Brain microvascular endothelial cell (primary cell): Measurements from ENCODE around the gene NDNF.

Experiments
- DNase-seq: peaks from one replicate; pipeline ENCODE4 v3.0.0-alpha.2; 2020
- H3K27ac ChIP-seq: fragments of 250-450 bp; sonication (Bioruptor Pico); 2 replicates; pipeline ENCODE4 v1.5.1; 2020; ENCODE audit warnings: mild to moderate bottlenecking, moderate library complexity
- H3K27me3 ChIP-seq: fragments of 250-450 bp; sonication (Bioruptor Pico); replicated peaks from 2 replicates; pipeline ENCODE4 v1.5.1; 2020; ENCODE audit warnings: mild to moderate bottlenecking
- H3K36me3 ChIP-seq: fragments of 250-450 bp; sonication (Bioruptor Pico); replicated peaks from 2 replicates; pipeline ENCODE4 v1.5.1; 2020; ENCODE audit warnings: mild to moderate bottlenecking
- H3K4me3 ChIP-seq: 2 replicates; pipeline ENCODE4 v1.5.1; 2011; ENCODE audit warnings: low read depth, mild to moderate bottlenecking, control low read depth, low read length, moderate library complexity
- in situ Hi-C: cut with HindIII; loops from 2 replicates; pipeline ENCODE4 v1.10.0; 2017; ENCODE audit warnings: low sequenced_read_pairs, low pct_ligation_motif_present
- TF ChIP-seq, protein P1 (sequence below): IDR thresholded peaks from 2 replicates; pipeline ENCODE4 v1.5.1; 2011; ENCODE audit warnings: low read depth, mild to moderate bottlenecking, moderate library complexity, low read length, control low read depth, inconsistent platforms; ENCODE audit errors: missing control alignments

NDNF gene

DNA sequence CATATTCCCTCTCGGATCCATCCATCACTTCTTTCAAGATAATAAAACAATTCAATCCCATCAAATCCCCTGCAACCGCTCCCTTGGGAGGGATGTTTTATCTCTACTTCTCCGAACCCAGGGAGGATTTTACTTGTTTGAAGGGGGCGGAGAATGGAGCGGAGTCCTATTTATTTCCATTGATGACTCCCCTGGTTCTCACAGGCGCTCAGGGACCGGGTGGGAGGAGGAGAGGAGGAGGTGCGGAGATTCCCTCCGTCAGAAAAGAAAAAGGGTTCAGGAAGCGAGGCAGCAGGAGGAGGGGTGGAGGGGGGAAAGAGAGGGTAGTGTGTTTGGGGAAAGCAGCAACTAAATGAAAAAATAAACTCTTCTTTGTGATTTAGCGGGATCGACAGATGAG lies 2.1 kb downstream of the NDNF start:
- DNase-seq: no peak
- Histone ChIP-seq H3K27ac (no peak overlapping the region), H3K36me3 (no peaks in the 10 kb centered on the region), H3K27me3 (peaks cover 50% of the 10 kb centered on the region), H3K4me3 (no peak overlapping the region)
- TF ChIP-seq, protein P1, sequence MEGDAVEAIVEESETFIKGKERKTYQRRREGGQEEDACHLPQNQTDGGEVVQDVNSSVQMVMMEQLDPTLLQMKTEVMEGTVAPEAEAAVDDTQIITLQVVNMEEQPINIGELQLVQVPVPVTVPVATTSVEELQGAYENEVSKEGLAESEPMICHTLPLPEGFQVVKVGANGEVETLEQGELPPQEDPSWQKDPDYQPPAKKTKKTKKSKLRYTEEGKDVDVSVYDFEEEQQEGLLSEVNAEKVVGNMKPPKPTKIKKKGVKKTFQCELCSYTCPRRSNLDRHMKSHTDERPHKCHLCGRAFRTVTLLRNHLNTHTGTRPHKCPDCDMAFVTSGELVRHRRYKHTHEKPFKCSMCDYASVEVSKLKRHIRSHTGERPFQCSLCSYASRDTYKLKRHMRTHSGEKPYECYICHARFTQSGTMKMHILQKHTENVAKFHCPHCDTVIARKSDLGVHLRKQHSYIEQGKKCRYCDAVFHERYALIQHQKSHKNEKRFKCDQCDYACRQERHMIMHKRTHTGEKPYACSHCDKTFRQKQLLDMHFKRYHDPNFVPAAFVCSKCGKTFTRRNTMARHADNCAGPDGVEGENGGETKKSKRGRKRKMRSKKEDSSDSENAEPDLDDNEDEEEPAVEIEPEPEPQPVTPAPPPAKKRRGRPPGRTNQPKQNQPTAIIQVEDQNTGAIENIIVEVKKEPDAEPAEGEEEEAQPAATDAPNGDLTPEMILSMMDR: no peak
- in situ Hi-C loops: no loop called here

- TF ChIP-seq, protein P1: no peak
- Histone ChIP-seq H3K4me3 (no peak overlapping the region), H3K36me3 (no peaks in the 10 kb centered on the region), H3K27ac (no peak overlapping the region), H3K27me3 (peaks cover 43% of the 10 kb centered on the region)
- DNase-seq: no peak
- in situ Hi-C loops: no loop called here
Observed at GRCh38 chr4:121069430-121069829, 2.9 kb downstream of the NDNF start.

- TF ChIP-seq, protein P1: no peak
- no peak for DNase-seq
- H3K27me3 ChIP-seq: peaks cover 6% of the 10 kb centered on the region
- in situ Hi-C loops: no loop called here
- H3K4me3 ChIP-seq: no peak overlapping the region
- H3K27ac ChIP-seq: no peak overlapping the region
- no peaks in the 10 kb centered on the region for H3K36me3 ChIP-seq
Observed at GRCh38 chr4:121064482-121064881, 7.9 kb downstream of the NDNF start.

- DNase-seq: no peak
- Histone ChIP-seq H3K27ac (no peak overlapping the region), H3K4me3 (no peak overlapping the region), H3K27me3 (no peaks in the 10 kb centered on the region), H3K36me3 (no peaks in the 10 kb centered on the region)
- in situ Hi-C loops: no loop called here
- TF ChIP-seq, protein P1: no peak
Observed at GRCh38 chr4:121062521-121062920, 9.8 kb downstream of the NDNF start.

GRCh38 chr4:121061861-121062260 lies 10.5 kb downstream of the NDNF start:
- in situ Hi-C loops: no loop called here
- TF ChIP-seq, protein P1: no peak

DNA sequence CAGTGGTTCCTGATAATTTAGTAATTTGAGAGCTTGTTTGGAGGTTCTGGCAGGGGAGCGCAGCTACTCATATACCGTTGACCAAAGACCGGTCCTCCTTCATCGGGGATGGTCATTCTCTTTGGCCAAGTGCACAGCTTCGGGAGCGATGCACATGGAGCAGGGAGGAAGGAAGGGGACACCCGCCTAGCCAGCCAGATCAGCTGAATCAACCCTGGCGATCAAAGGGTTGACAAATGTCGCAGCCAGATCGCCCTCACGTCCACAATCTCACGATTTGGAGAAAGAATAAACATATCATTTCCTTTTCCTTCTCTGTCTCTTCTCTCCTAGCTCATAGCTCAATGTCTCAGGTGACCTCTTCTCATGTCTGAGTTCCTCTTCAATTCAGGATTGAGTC lies 11.1 kb downstream of the NDNF start:
- Histone ChIP-seq H3K36me3 (no peaks in the 10 kb centered on the region), H3K27ac (no peak overlapping the region), H3K27me3 (no peaks in the 10 kb centered on the region), H3K4me3 (no peak overlapping the region)
- no peak for DNase-seq
- in situ Hi-C loops: no loop called here
- TF ChIP-seq, protein P1: no peak

More at GRCh38 chr4:121061861-121062260, 10.5 kb downstream of the NDNF start:
- H3K36me3 ChIP-seq: no peaks in the 10 kb centered on the region
- no peaks in the 10 kb centered on the region for H3K27me3 ChIP-seq
- no peak overlapping the region for H3K27ac ChIP-seq
- DNase-seq: no peak
- H3K4me3 ChIP-seq: no peak overlapping the region
